Type B pancreatic cell (in vitro differentiated cells): ENCODE data around the gene PAMR1. TPM values are rescaled to one million over a fixed set of nuclear protein-coding genes. Genes with fewer than 3 reads are reported as not detected.
"Not testable (repeated sequence)": the region's sequence is repeated elsewhere in the genome, so short reads cannot be mapped to it uniquely, and the experiment has no call there.

Source experiments
- DNase-seq: peaks from one replicate; pipeline ENCODE4 v3.0.0; 2021; ENCODE audit warnings: mixed read lengths; ENCODE audit not compliant: unreplicated experiment; ENCODE audit errors: extremely low spot score
- H3K27ac Mint-ChIP-seq: 2 replicates; pipeline ENCODE4 v1.8.0; 2021; ENCODE audit warnings: mild to moderate bottlenecking, mixed read lengths
- H3K27me3 Mint-ChIP-seq: 2 replicates; pipeline ENCODE4 v1.8.0; 2021; ENCODE audit warnings: mixed read lengths
- H3K36me3 Mint-ChIP-seq: 2 replicates; pipeline ENCODE4 v1.8.0; 2021; ENCODE audit warnings: mixed read lengths
- H3K4me1 Mint-ChIP-seq: one replicate; pipeline ENCODE4 v1.8.0; 2021; ENCODE audit warnings: mixed read lengths; ENCODE audit not compliant: unreplicated experiment
- H3K4me3 Mint-ChIP-seq: 2 replicates; pipeline ENCODE4 v1.8.0; 2021; ENCODE audit warnings: mild to moderate bottlenecking, mixed read lengths
- H3K9me3 Mint-ChIP-seq: 2 replicates; pipeline ENCODE4 v1.8.0; 2021; ENCODE audit warnings: mixed read lengths
- CTCF ChIP-seq: fragments of 200-600 bp; sonication (generic); conservative IDR thresholded peaks from 2 replicates; pipeline ENCODE4 v1.5.0; 2021; ENCODE audit warnings: antibody characterized with exemption, mild to moderate bottlenecking
- total RNA-seq: library from RNA; stranded (reverse); gene quantifications from 2 replicates; pipeline ENCODE4 v1.2.1, GENCODE V29; 2021; ENCODE audit warnings: low replicate concordance

The PAMR1 gene
- total RNA-seq, 1 donor from 2014 or later, result 14.2 TPM

- Mint-ChIP-seq H3K27ac (no peak overlapping the region), H3K4me1 (peaks cover 51% of the 10 kb centered on the region), H3K9me3 (no peaks in the 10 kb centered on the region), H3K27me3 (no peaks in the 10 kb centered on the region), H3K36me3 (no peaks in the 10 kb centered on the region), H3K4me3 (no peak overlapping the region)
- no peak for DNase-seq
- no peak for TF ChIP-seq CTCF
These were observed 24.4 kb upstream of the PAMR1 start for GRCh38 chr11:35549787-35550186.

- no peak for TF ChIP-seq CTCF
These were observed 23.6 kb upstream of the PAMR1 start for GRCh38 chr11:35548925-35549561.

GRCh38 chr11:35547995-35548394, 22.6 kb upstream of the PAMR1 start:
- H3K27me3 Mint-ChIP-seq, H3K27ac Mint-ChIP-seq, DNase-seq, H3K4me3 Mint-ChIP-seq, H3K9me3 Mint-ChIP-seq, H3K36me3 Mint-ChIP-seq: not testable (repeated sequence)
- H3K4me1 Mint-ChIP-seq, result peaks cover 44% of the 10 kb centered on the region

More at GRCh38 chr11:35548925-35549561, 23.6 kb upstream of the PAMR1 start:
- Mint-ChIP-seq H3K36me3 (no peaks in the 10 kb centered on the region), H3K4me3 (peak overlapping the region; percentile 4), H3K27me3 (no peaks in the 10 kb centered on the region), H3K4me1 (peaks cover 44% of the 10 kb centered on the region), H3K9me3 (no peaks in the 10 kb centered on the region), H3K27ac (peak overlapping the region; percentile 33)
- no peak for DNase-seq

- Mint-ChIP-seq H3K27ac (no peak overlapping the region), H3K4me1 (peaks cover 57% of the 10 kb centered on the region), H3K9me3 (no peaks in the 10 kb centered on the region), H3K4me3 (no peak overlapping the region), H3K36me3 (no peaks in the 10 kb centered on the region), H3K27me3 (peaks cover 2% of the 10 kb centered on the region)
- no peak for DNase-seq
- no peak for TF ChIP-seq CTCF
These were observed 20.9 kb upstream of the PAMR1 start for GRCh38 chr11:35546317-35546716.

- no peak for DNase-seq
- H3K4me3 Mint-ChIP-seq, result no peak overlapping the region
- H3K9me3 Mint-ChIP-seq, result no peaks in the 10 kb centered on the region
- H3K27me3 Mint-ChIP-seq, result peaks cover 2% of the 10 kb centered on the region
- H3K36me3 Mint-ChIP-seq, result no peaks in the 10 kb centered on the region
- no peak overlapping the region for H3K27ac Mint-ChIP-seq
- H3K4me1 Mint-ChIP-seq, result peaks cover 59% of the 10 kb centered on the region
- TF ChIP-seq CTCF, result no peak
These were observed 20.1 kb upstream of the PAMR1 start for GRCh38 chr11:35545391-35546003.

- peaks cover 59% of the 10 kb centered on the region for H3K4me1 Mint-ChIP-seq
- DNase-seq, result no peak
- no peaks in the 10 kb centered on the region for H3K9me3 Mint-ChIP-seq
- TF ChIP-seq CTCF, result no peak
- peaks cover 16% of the 10 kb centered on the region for H3K27me3 Mint-ChIP-seq
- H3K36me3 Mint-ChIP-seq, result no peaks in the 10 kb centered on the region
- no peak overlapping the region for H3K27ac Mint-ChIP-seq
- H3K4me3 Mint-ChIP-seq, result no peak overlapping the region
These were observed 18.1 kb upstream of the PAMR1 start for GRCh38 chr11:35543481-35543880.
